B cell (primary cell): Measurements from ENCODE around the gene UBE2L5. TPM values are rescaled to one million over a fixed set of nuclear protein-coding genes. Genes with fewer than 3 reads are reported as not detected.

Experiments used
- ATAC-seq: fragments of 200-7000 bp; cut with Tn5 transposase; one replicate; pipeline ENCODE4 v1.10.0; 2021; ENCODE audit warnings: low read depth, mild to moderate bottlenecking, moderate number of reproducible peaks, moderate library complexity
- CTCF ChIA-PET: fragments of 350-600 bp; sonication (Branson Sonifier 250); formaldehyde crosslinking; loops from one replicate; lab custom pipeline; 2021; ENCODE audit warnings: antibody characterized with exemption, inconsistent platforms; lab: Charles Lee
- POLR2A ChIA-PET: fragments of 350-600 bp; sonication (Branson Sonifier 250); formaldehyde crosslinking; loops from one replicate; lab custom pipeline; 2021; ENCODE audit warnings: antibody characterized with exemption; lab: Charles Lee
- DNase-seq: peaks from one replicate; pipeline ENCODE4 v3.0.0; 2013
- H2AFZ ChIP-seq: 2 replicates; pipeline ENCODE4 v1.6.1; 2012; ENCODE audit warnings: mild to moderate bottlenecking, low read depth, low read length; ENCODE audit not compliant: insufficient read depth, poor library complexity, severe bottlenecking
- H3K27ac ChIP-seq, 2 donors: 1 replicate in 1 of 2; 2 replicates in 1 of 2; pipeline ENCODE4 v1.5.1; 2012 to 2013; ENCODE audit warnings: low read length in 2 of 2, mild to moderate bottlenecking in 2 of 2, moderate library complexity in 1 of 2
- H3K27me3 ChIP-seq, 4 experiments: fragments of 200-600 bp in 1 of 4; sonication (generic) in 1 of 4; replicated peaks in 1 of 4; 1 replicate in 2 of 4; 2 replicates in 2 of 4; pipeline versions ENCODE4 v1.6.1 to v1.7.0; 2013 to 2016; ENCODE audit warnings: low read length in 3 of 4, mild to moderate bottlenecking in 2 of 4, mixed read lengths in 1 of 4, moderate library complexity in 1 of 4; ENCODE audit not compliant: insufficient read depth in 4 of 4, control insufficient read depth in 3 of 4; ENCODE audit errors: control extremely low read depth in 1 of 4
- H3K36me3 ChIP-seq, 2 experiments: replicated peaks in 1 of 2; 1 replicate in 1 of 2; 2 replicates in 1 of 2; pipeline versions ENCODE4 v1.6.1 to v1.7.1; 2013; ENCODE audit warnings: low read length in 1 of 2; ENCODE audit not compliant: insufficient read depth in 2 of 2, control insufficient read depth in 1 of 2; ENCODE audit errors: control extremely low read depth in 1 of 2, extremely low read depth in 1 of 2
- H3K4me1 ChIP-seq, 2 donors: fragments of 200-600 bp in 1 of 2; sonication (generic) in 1 of 2; 1 replicate in 1 of 2; 2 replicates in 1 of 2; pipeline versions ENCODE4 v1.5.1 to v1.6.1; 2013 to 2017; ENCODE audit warnings: low read length in 2 of 2; ENCODE audit not compliant: control insufficient read depth in 2 of 2, insufficient read depth in 2 of 2
- H3K4me2 ChIP-seq: replicated peaks from 2 replicates; pipeline ENCODE3; 2012; ENCODE audit warnings: mild to moderate bottlenecking, low read depth, low read length; ENCODE audit not compliant: poor library complexity, severe bottlenecking
- H3K4me3 ChIP-seq, 5 experiments: fragments of 200-600 bp in 1 of 5; sonication (generic) in 1 of 5; 1 replicate in 3 of 5; 2 replicates in 2 of 5; pipeline versions ENCODE4 v1.5.1 to v1.7.0; 2011 to 2016; ENCODE audit warnings: low read length in 4 of 5, mild to moderate bottlenecking in 4 of 5, low read depth in 2 of 5, control low read depth in 1 of 5, moderate library complexity in 1 of 5; ENCODE audit not compliant: insufficient read depth in 1 of 5; ENCODE audit errors: control extremely low read depth in 1 of 5, extremely low read depth in 1 of 5
- H3K79me2 ChIP-seq: fragments of 200-600 bp; sonication (generic); one replicate; pipeline ENCODE4 v1.6.0; 2016; ENCODE audit warnings: low read length; ENCODE audit not compliant: control insufficient read depth, insufficient read depth
- H3K9ac ChIP-seq: fragments of 200-600 bp; sonication (generic); 2 replicates; pipeline ENCODE4 v1.6.1; 2017; ENCODE audit warnings: mild to moderate bottlenecking, low read length, moderate library complexity
- H3K9me3 ChIP-seq, 3 donors: one replicate each; pipeline versions ENCODE4 v1.6.1 to v1.7.1; 2013; ENCODE audit warnings: low read length in 2 of 3; ENCODE audit not compliant: control insufficient read depth in 2 of 3, insufficient read depth in 1 of 3; ENCODE audit errors: control extremely low read depth in 1 of 3
- H4K20me1 ChIP-seq: 2 replicates; pipeline ENCODE4 v1.6.0; 2012; ENCODE audit warnings: mild to moderate bottlenecking, low read length; ENCODE audit not compliant: insufficient read depth, control insufficient read depth, poor library complexity, severe bottlenecking
- H3K27ac Mint-ChIP-seq: one replicate; pipeline ENCODE4 v1.8.0; 2021; ENCODE audit warnings: mixed read lengths
- H3K27me3 Mint-ChIP-seq: one replicate; pipeline ENCODE4 v1.8.0; 2021; ENCODE audit warnings: mixed read lengths
- H3K4me1 Mint-ChIP-seq: one replicate; pipeline ENCODE4 v1.8.0; 2021; ENCODE audit warnings: mixed read lengths
- H3K4me3 Mint-ChIP-seq: one replicate; pipeline ENCODE4 v1.8.0; 2021; ENCODE audit warnings: mixed read lengths
- H3K9me3 Mint-ChIP-seq: one replicate; pipeline ENCODE4 v1.8.0; 2022; ENCODE audit warnings: mixed read lengths; ENCODE audit not compliant: insufficient read depth
- CTCF ChIP-seq: fragments of 200-600 bp; IDR thresholded peaks from one replicate; pipeline ENCODE4 v1.8.0; 2022; ENCODE audit warnings: antibody characterized with exemption, mild to moderate bottlenecking
- EZH2 ChIP-seq: IDR thresholded peaks from 2 replicates; pipeline ENCODE4 v1.6.1; 2012; ENCODE audit warnings: borderline replicate concordance, low read depth, mild to moderate bottlenecking, moderate library complexity, low read length; ENCODE audit not compliant: insufficient read depth, poor library complexity, severe bottlenecking
- WGBS: methylation state at CpG from one replicate; pipeline ENCODE4 v1.1.5; 2013; ENCODE audit warnings: missing lambda C conversion rate; ENCODE audit not compliant: insufficient coverage; 5-methylcytosine and 5-hydroxymethylcytosine counted together
- intact Hi-C: fragments of 100-400 bp; cut with micrococcal nuclease; formaldehyde crosslinking; loops from one replicate; pipeline ENCODE4 v1.10.0; 2022
- polyA plus RNA-seq: library from polyadenylated mRNA; depleted of rRNA; stranded (reverse); fragments of >200 nt; gene quantifications from 2 replicates; pipeline ENCODE4 v1.2.3, GENCODE V29; 2012
- total RNA-seq, 2 donors: library from RNA; stranded (reverse); fragments of 120-200 nt in 1 of 2; gene quantifications; 1 replicate in 1 of 2; 2 replicates in 1 of 2; pipeline versions ENCODE4 v1.2.3 to v1.2.4, GENCODE V29; 2013 to 2022

UBE2L5 gene
- total and polyA plus RNA-seq, 2 donors (not counting 1 experiment from before 2014, with no cell fraction given) = 0.16 to 0.57 TPM

GRCh38 chr13:30409886-30410704 lies 12.2 kb upstream of the UBE2L5 start:
- ATAC-seq (no peak), DNase-seq (no peak)
- Histone ChIP-seq H3K9ac (no peak overlapping the region), H2AFZ (no peak overlapping the region), H3K4me2 (no peak overlapping the region), H4K20me1 (no peaks in the 10 kb centered on the region), H3K36me3 (no peaks in the 10 kb centered on the region), H3K27ac (no peak overlapping the region), H3K79me2 (no peaks in the 10 kb centered on the region), H3K27me3 (no peaks in the 10 kb centered on the region), H3K9me3 (no peaks in the 10 kb centered on the region), H3K4me1 (peaks cover 37 to 54% of the 10 kb centered on the region in 2 donors), H3K4me3 (no peak overlapping the region)
- no peaks in the 10 kb centered on the region for H3K27me3 Mint-ChIP-seq
- ChIA-PET CTCF (interaction anchor here (1.2 to 9.2 kb wide), 5 partner anchors 7 to 44 kb away, joined by 3 to 93 read pairs (median 38); no protein-coding TSS in a partner anchor), POLR2A (interaction anchor here (3.4 kb wide), 1 partner anchor 11 kb away, joined by 19 read pairs; the partner anchor contains the start of gene UBE2L5)
- H3K4me3 Mint-ChIP-seq = peak overlapping the region; percentile 52
- H3K9me3 Mint-ChIP-seq = no peaks in the 10 kb centered on the region
- peaks cover 63% of the 10 kb centered on the region for H3K4me1 Mint-ChIP-seq
- peak overlapping the region; percentile 80 for H3K27ac Mint-ChIP-seq
- TF ChIP-seq EZH2 (no peak), CTCF (no peak)
- WGBS = 83% methylated on average over 4 of the region's 13 CpGs
- intact Hi-C loops = loop anchor here (2.0 to 5.0 kb wide), 2 partner anchors 43 to 162 kb away; no protein-coding TSS in a partner anchor

GRCh38 chr13:30410705-30411125 lies 11.6 kb upstream of the UBE2L5 start:
- H3K9me3 Mint-ChIP-seq = no peaks in the 10 kb centered on the region
- 100% methylated on average over 1 of the region's 2 CpGs for WGBS
- peak overlapping the region; percentile 68 for H3K27ac Mint-ChIP-seq
- Histone ChIP-seq H3K4me1 (peaks cover 42 to 60% of the 10 kb centered on the region in 2 donors), H3K9ac (no peak overlapping the region), H3K4me3 (no peak overlapping the region), H3K79me2 (no peaks in the 10 kb centered on the region), H4K20me1 (no peaks in the 10 kb centered on the region), H3K36me3 (no peaks in the 10 kb centered on the region), H3K27me3 (no peaks in the 10 kb centered on the region), H2AFZ (no peak overlapping the region), H3K27ac (no peak overlapping the region), H3K9me3 (no peaks in the 10 kb centered on the region), H3K4me2 (no peak overlapping the region)
- ChIA-PET POLR2A (interaction anchor here (3.4 kb wide), 1 partner anchor 11 kb away, joined by 19 read pairs; the partner anchor contains the start of gene UBE2L5), CTCF (interaction anchor here (1.2 to 9.2 kb wide), 3 partner anchors 33 to 295 kb away, joined by 4 to 93 read pairs (median 47); no protein-coding TSS in a partner anchor)
- no peaks in the 10 kb centered on the region for H3K27me3 Mint-ChIP-seq
- peaks cover 69% of the 10 kb centered on the region for H3K4me1 Mint-ChIP-seq
- intact Hi-C loops = no loop called here
- DNase-seq (no peak), ATAC-seq (no peak)
- H3K4me3 Mint-ChIP-seq = no peak overlapping the region
- TF ChIP-seq CTCF (no peak), EZH2 (no peak)
